RPMI8226 (cell line): Measurements from ENCODE around the gene EFNA4.

Experiments
- DNase-seq: peaks from one replicate; pipeline ENCODE4 v3.0.0-alpha.2; 2015

Gene EFNA4

DNA sequence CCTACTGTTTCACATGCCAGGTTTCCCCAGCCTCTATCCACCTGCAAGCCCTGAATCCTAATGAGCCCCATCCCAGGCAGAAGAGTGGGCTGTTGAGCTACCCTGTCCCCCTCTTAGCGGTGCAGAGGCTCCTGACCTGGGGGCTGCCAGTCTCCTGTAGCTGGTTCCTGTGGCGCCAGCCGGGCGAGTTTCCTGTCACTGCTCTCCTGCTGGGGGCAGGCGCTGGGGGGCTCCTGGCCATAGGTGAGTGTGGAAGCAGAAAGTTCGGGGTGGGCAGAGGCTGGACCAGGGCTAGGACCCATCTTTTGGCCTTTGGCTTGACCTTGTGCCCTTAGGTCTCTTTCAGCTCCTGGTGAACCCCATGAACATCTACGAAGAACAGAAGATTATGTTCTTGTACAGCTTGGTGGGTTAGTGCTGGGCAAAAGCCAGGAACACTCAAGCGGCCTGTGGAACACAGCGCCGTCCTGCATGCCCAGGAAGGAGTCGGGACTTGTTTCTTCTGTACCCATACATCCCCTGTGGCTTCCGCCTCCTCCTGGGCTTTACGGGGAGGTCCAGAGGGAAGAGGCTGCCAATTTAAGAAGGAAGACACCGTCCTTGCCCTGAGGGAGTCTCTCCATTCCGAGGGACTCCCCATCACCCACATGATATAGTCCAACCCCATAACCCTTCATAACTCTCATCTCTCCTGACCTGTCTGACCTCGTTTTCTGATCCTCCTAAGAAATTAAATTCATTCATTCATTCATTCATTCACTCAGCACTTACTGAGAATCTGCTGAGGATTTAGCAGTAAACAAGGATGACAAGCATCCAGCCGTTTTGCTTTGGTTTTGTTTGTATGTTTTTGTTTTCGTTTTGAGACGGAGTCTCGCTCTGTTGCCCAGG is 29.0 kb upstream of the EFNA4 start:
- DNase-seq, result no peak

DNA sequence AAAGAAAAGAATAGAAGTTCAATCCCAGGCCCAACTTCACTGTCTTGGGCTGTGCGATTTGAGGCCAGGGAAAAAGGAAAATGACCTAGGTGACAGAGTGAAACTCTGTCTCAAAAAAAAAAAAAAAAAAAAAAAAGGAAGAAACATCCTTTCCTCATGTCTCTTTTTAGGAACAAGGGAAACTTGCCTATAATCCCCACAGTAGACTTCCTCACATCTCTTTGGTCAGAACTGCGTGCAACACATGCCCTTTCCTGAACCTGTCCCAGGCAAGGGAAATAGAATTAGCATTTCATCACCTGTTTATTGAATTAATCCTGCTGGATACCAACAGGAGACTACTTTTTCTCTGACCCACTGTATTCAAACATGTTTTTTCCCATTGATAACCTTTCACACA is 27.6 kb upstream of the EFNA4 start:
- no peak for DNase-seq

DNA sequence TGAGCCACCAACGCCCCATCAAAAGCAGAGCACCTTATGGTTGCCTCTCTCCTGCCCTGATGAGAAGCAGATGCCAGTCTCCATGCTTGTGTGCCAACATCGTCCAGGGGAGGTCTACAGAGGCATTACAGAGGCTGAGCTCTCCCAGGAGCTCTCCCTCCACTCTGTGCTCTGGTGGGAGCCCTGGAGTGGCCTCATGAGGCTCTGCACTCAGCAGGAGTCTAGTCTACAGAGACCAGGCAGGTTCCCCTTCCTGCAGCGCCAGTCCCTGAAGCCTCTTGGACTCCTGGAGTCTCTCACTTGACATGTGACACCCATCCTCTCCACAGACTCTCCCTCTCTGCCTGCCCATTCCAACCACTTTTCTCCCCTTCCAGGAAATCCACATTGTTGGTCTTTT is 26.5 kb upstream of the EFNA4 start:
- no peak for DNase-seq

DNA sequence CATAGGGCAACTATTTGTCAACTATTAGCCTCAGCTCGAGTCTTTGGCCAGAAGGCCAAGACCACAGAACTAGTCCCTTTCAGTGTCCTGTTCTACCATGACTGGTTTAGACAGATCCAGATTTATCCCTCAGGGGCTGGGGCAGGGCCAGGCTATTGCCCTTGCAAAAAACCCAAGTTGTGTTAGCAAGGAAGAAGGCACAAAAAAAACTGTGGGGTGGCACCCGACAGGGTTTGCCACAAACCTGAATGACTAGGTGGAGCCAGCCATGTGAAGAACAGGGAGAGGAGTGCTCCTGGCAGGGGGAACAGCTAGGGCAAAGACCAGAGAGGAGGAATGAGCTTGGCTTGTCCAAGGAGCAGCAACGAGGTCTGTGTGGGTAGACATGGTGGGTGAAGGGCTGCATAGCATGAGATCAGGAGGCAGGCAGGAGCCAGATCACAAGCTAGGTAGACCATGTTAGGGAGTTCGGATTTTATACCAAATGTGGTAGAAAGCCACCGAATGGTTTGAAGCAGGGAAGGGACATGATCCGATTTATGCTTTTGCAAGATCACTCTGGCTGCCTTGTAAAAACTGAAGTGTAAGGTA is 25.6 kb upstream of the EFNA4 start:
- DNase-seq, result no peak

DNA sequence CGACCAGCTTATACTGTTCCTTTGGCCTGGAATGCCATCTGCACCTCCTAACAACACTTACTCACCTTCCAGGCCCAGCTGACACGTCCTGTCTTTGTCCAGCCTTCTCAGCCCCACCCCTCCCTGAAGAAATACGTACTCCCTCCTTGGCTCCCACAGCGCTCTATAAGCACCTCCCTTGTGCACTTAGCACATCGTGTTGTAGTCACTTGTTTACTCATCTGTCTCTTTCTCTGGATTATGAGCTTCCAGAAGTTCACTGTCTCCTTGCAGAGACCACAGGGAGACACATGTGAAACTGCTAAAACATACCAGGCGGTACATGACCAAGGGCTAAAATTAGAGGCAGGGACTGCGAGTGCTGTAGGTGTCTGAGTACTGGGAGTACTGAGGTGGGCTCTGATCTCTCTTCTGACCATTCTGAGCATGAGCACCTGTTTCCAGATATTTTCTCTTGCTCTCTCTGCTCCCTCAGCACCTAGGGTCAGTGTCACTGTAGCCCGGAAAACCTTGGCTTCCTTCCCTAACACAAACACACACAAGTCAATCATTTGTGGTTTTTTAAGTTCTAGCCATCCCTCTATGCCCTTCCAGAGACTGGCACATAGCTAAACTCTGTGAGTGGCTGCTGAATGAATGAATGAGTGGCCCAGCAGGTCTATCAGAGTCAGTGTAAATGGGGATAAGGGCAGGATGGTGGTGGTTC is 24.8 kb upstream of the EFNA4 start:
- DNase-seq, result peak; percentile 62

DNA sequence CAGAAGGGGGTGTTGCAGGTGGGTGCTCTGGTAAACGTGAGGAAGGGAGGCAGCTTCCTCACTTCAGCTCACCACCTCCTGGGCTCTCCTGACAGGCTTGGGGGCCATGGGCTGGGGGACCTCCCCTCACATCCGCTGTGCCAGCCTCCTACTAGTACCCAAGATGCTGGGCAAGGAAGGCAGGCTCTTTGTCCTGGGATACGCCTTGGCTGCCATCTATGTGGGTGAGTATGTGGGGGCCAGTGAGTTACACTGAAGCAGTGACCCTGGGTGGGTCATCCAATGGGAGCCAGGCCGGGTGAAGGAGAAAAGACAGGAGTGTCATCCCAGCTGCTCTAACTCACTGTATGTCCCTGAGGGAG is 24.3 kb upstream of the EFNA4 start:
- no peak for DNase-seq

DNA sequence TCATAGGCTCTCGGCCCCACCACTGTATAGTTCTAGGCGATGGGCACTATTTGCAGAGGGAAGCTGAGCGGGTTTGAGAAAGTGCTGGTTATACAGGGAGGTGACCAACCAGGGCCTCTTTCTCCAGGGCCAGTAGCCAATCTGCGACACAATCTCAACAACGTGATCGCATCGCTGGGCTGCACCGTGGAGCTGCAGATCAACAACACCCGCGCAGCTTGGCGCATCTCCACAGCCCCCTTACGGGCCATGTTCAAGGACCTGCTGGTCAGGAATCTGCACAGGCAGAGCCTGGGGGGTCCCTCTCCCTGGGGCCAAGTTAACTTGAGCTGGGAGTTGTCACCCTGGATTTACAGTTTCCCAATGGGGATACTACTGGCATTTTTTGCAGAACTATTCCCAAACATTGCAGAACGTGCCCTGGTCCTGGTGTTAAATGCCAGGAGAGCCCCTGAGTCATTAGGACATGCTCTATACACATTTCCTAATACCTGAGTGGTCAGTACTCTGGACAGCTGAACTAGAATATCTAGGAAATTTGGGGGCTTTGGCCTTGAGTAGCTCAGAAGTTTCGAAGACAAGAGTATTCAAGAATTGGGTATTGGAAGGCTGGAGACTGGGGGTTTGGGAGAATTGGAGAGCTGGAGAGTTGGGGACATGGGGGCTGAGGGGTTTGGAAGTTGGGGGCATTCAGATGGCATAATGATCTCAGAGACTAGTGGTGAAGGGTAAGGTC is 23.0 kb upstream of the EFNA4 start:
- DNase-seq, result no peak

DNA sequence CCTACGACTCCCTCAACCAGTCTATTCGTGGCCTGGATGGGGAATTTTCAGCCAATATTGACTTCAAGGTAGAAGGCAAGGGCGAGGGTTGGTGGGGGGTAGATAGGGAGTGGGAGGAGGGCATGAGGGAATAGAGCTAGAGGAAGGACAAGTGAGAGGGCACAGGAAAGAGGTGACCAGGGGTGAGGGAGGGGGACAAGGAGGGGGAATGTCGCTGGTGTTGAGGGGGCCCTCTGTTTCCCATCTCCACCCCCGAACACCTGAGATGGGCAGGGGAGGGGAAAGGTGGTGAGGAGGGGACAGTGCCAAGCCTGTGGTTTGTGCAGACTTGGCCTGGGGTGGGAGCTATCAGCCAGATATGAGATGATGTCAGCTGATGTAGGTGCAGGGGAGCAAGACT is 20.8 kb upstream of the EFNA4 start:
- peak; percentile 29 for DNase-seq

DNA sequence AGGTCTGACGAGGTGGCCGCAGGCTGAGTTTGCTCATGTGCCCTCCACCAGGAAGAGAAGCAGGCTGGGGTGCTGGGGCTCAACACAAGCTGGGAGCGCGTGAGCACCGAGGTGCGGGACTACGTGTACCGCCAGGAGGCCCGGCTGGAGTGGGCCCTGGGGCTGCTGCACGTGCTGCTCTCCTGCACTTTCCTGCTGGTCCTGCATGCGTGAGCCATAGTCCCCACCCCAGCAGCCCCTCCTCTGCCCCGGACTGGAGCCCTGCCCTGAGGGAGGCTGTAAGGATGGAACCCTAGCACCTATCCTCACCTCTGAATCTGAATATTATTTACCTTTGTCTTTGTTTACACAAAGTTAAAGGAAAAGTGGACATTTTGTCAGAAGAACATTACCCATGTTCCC is 20.2 kb upstream of the EFNA4 start:
- DNase-seq, result no peak

DNA sequence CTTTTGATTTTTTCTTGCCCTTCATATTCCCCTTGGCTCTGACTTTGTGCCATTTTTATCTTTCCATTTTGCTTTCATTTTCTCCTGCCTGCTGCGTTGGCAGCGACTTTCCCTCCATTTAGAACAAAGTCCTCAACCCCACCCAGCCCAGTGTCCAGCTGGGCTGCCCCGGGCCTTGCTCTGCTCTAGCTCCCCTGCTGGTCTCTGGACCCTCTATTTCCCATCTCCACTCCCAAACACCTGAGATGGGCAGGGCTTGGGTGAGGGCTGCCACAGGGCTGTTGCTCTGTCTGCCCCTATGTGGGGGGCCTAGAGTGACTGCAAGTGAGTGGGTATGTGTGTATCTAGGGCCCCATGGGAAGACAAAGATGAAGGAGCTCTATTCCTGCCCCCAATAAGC is 19.7 kb upstream of the EFNA4 start:
- no peak for DNase-seq

DNA sequence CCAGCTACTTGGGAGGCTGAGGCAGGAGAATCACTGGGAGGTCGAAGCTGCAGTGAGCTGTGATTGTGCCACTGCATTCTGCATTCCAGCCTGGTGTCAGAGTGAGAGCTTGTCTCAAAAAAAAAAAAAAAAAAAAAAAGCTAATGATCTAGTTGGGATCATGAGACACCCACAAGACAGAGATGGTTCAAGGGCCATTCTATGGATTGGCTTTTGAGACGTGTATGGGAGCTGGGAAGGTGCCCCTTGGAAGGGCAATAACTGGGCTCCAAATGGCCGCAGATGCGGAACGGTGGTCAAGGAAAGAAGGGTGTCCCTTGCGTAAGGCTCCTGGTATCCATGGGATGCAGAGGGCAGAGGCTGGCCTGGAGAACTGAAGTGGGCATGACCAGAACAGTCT is 19.2 kb upstream of the EFNA4 start:
- DNase-seq, result no peak

DNA sequence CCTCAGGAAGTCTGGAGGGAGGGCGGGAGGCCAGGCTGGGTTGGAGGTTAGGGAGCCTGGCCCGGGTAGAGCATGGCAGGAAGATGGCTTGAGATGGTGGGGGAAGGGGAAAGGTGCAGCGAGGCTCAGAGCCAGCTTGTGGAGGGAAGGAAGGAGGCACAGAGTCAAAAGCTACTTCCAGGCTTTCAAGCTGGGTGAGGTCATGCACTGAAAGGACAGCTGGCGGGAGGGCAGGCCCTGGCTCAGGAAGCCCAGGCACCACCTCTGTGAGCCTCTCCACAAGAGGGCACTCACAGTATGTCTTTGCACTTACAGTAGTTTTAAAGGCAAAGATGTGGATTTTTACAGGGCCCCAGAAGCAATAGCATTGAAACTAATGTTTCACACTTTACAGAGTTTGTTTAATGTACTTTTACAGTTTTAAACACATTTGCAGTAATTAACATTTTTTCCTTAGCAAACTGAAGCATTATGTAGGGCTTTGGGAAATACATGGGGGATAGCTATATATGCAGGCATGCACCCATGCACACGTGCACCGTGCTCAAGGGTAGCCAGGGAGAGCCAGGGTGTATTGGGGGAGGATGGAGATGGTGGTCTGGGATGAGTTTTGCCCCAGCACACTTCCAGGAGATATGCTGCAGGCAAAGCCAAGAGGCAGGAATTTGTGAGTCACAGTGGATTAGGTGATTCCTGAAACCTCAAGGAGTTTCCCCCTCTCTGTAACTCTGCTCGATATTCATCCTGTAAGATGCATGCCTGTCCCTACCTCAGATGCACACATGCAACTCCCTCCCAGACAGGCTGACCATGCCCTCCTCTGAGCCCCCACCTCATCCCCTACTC is 18.5 kb upstream of the EFNA4 start:
- DNase-seq, result peak; percentile 97

DNA sequence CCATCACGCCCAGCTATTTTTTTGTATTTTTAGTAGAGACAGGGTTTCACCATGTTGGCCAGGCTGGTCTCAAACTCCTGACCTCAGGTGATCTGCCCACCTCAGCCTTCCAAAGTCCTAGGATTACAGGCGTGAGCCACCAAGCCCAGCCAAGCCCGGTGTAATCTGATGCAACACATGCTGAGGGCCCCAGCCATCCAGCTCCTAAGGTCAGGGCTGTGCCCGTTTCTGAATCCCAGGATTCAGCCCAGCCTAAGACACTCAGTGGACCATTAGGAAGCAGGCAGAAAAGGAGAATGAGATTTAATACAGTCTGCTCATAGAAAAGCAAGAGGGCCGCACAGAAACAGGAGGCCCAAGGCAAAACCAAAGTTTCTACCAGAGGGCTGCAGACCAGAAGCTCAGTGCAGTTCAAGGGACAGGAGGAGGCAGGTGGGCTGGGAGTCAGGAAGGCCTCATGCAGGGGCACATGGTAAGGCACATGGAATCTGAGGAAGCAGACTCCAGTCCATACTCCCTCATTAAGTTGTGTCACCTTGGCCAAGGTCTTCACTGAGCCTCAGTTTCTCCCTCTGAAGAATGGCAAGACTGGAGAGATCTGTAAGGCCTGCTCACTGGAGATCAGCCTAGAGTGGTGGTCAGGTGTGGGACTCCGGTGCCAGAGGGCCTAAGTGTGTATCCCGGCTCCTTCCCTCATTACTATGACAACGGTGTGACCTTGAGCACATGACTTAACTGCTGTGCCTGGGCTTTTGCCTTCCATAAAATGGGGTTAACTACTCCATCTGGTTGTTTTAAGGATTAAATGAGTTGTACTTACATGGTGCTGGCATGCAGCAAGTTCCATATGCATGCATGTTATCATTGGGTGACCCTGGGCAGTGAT is 14.8 kb upstream of the EFNA4 start:
- no peak for DNase-seq

DNA sequence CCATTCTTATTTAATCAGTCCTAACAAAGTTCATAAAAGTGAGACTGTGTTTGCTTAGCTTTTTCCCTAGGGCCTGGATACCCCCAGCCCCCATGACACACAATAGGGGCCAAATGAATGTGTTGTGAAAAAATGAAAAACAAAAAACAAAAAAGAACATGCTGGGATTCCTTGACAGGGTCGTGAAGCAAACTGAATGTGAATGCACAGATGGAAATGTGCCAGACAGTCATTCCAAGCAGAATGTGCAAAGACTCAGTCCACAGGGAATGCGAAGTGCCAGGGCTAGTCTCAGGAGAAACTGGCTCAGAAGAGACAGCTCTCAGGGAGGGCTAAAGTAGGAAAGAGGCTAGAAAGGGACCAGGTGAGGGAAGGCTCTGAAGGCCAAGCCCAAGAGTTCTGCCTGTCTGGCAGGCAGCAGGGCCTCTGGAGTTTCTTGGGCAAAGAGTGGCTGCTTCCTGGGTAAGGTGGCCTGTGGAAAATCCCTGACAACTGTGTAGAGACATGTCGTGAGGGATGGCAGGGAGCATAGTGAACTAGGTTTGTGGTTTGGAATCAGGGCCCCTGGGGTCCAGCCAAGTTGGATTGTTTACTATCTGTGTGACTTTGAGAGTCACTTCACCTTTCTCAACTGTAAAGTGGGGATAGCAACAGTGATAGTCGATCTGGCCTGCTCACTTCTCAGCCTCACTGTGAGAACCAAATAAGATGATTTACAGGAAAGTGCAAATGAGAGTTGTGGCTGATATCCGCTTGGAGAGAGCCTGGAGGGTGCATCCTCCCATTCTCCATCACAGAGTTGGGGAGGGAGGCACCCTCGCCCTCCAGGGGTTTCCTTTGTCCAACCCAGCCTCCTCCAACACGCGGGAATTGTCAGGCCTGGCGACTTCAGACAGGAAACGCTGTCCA is 13.6 kb upstream of the EFNA4 start:
- peak; percentile 46 for DNase-seq

DNA sequence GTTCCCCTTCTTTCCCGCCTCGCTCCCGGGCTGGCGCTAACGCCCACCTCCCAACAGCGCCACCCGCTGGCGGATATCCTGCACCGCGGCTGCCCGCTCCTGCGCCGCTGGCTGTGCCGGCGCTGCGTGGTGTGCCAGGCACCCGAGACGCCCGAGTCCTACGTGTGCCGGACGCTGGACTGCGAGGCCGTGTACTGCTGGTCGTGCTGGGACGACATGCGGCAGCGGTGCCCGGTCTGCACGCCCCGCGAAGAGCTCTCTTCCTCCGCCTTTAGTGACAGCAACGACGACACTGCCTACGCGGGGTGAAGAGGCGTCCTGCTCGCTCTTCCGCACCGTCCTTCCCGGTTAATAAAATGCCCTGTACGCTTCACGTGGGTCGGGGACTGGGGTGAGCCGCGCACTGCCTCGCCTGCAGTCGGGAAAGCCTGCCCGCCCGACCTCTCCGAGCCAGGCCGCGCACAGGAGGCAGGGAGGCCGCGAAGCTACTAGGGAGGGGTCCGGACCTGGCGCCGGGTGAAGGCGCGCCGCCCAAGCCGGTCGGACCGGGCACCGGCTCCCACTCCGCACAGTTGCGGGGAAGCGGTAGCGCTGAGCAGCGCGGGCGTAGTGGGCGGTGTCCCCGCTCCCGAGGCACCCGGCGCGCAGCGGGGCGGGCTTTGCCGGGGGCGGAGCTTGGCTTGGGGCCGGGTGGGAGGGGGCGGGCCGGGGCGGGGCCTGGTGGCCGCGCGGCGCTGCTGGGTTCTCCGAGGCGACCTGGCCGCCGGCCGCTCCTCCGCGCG is 12.8 kb upstream of the EFNA4 start, which contains the start of gene ADAM15:
Gene ADAM15 (plus strand): TSS at position 757 of the 782 bp plus-strand sequence. CDS start 71 bp downstream, outside the sequence.
- peak; percentile 91 for DNase-seq

DNA sequence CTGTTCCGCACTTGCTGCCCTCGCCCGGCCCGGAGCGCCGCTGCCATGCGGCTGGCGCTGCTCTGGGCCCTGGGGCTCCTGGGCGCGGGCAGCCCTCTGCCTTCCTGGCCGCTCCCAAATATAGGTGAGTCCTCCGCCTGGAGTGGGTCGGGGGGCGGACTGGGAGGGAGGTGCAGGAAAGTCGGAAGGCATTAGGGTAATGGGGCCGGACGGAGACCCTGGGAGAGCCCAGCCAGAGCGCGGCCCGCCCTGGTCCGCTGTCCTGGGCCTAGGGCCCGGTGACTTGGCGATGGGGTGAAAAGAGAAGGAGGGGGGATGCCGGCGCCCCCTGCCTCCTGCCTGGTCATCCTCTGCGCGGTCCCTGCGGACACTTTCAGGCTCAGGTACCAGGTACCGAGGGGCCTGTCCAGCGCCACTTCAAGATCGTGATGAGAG is 12.2 kb upstream of the EFNA4 start:
- DNase-seq, result no peak

DNA sequence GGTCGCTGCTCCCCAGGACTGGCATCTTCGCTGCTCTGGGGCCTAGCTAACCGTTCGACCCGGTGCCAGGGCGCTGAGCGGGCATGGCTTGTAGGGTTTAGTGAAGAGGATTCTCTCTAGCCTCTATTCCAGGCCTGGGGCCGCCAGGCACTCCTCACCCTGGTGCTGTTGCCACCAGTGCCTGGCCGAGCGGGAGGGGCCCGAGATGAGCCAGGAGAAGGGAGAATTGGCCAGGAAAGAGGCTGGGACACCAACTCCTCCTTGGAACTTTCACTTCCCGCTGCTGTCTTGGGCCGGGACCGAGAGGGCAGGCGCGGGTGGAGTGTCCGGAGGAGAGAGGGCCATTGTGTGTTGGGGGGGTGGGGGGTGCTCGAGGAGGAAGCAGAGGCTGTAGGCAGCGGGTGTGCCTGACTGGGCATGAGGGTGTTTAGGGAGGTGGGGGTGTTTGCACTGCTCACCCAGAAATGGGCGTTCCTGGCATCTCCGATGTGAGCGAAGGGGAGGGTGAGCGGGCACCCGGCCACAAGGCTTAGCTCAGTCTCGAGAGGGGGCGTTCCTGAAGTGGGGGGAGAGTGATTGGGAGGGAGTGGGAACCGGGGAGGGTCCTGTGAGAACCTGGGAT is 11.7 kb upstream of the EFNA4 start:
- peak; percentile 84 for DNase-seq
